ENCODE measurements around the gene LBX1.

- TF ChIP-seq EZH2phosphoT487 (IDR thresholded peaks at IDR 0.05; ENCODE audit: insufficient read depth, low read depth), result no peak
- no peak for TF ChIP-seq EZH2 (IDR thresholded peaks at IDR 0.05; ENCODE audit: insufficient read depth, poor library complexity, severe bottlenecking)
These were observed 27.1 kb upstream of the LBX1 start for GRCh38 chr10:101256387-101256786.
